ENCODE measurements around the gene GPAT3. TPM values are rescaled to one million over a fixed set of nuclear protein-coding genes. Genes with fewer than 3 reads are reported as not detected.
A peak's percentile ranks its signal among the peaks of the same experiment; 100 is the strongest.

Gene GPAT3
- total RNA-seq, 3 donors from 2014 or later: 16.7 to 43.3 (median 26.4) TPM

GRCh38 chr4:83542225-83542624 is 6.3 kb downstream of the GPAT3 start:
- ATAC-seq (no peak), DNase-seq (no peak)
- Histone ChIP-seq H3K9me3 (no peaks in the 10 kb centered on the region), H3K4me3 (no peak overlapping the region), H3K36me3 (ENCODE audit: low read depth) (no peaks in the 10 kb centered on the region), H3K4me1 (ENCODE audit: low read depth) (no peaks in the 10 kb centered on the region)
- TF ChIP-seq CTCF (IDR thresholded peaks at IDR 0.05): no peak
- intact Hi-C loops (cut with DNase I, micrococcal nuclease): no loop called here

- no peaks in the 10 kb centered on the region for H3K36me3 ChIP-seq (ENCODE audit: low read depth)
- H3K9me3 ChIP-seq: no peaks in the 10 kb centered on the region
- ATAC-seq (no peak), DNase-seq (no peak)
- peaks cover 8% of the 10 kb centered on the region for H3K4me1 ChIP-seq (ENCODE audit: low read depth)
- intact Hi-C loops (cut with DNase I, micrococcal nuclease): no loop called here
- no peak for TF ChIP-seq CTCF (IDR thresholded peaks at IDR 0.05)
- H3K4me3 ChIP-seq: no peak overlapping the region
Measured at GRCh38 chr4:83546786-83547185, 10.9 kb downstream of the GPAT3 start.

- intact Hi-C loops (cut with DNase I, micrococcal nuclease): no loop called here
- DNase-seq (peak; percentile 77 to 87 (median 79)), ATAC-seq (peak; percentile 98)
- H3K9me3 ChIP-seq: no peaks in the 10 kb centered on the region
- no peaks in the 10 kb centered on the region for H3K36me3 ChIP-seq (ENCODE audit: low read depth)
- TF ChIP-seq CTCF (IDR thresholded peaks at IDR 0.05): no peak
- H3K4me1 ChIP-seq (ENCODE audit: low read depth): peaks cover 8% of the 10 kb centered on the region
- no peak overlapping the region for H3K4me3 ChIP-seq
Measured at GRCh38 chr4:83548151-83548905, 12.4 kb downstream of the GPAT3 start.

- TF ChIP-seq CTCF (IDR thresholded peaks at IDR 0.05): no peak
- no peak for ATAC-seq
Measured at GRCh38 chr4:83552083-83552482, 16.2 kb downstream of the GPAT3 start.

GRCh38 chr4:83552924-83553323 is 17.0 kb downstream of the GPAT3 start:
- intact Hi-C loops (cut with DNase I, micrococcal nuclease): no loop called here
- Histone ChIP-seq H3K9me3 (no peaks in the 10 kb centered on the region), H3K36me3 (ENCODE audit: low read depth) (no peaks in the 10 kb centered on the region), H3K4me1 (ENCODE audit: low read depth) (peaks cover 8% of the 10 kb centered on the region), H3K4me3 (no peak overlapping the region)
- peak in 1 of 3 donors; percentile 21 for DNase-seq
- no peak for TF ChIP-seq CTCF (IDR thresholded peaks at IDR 0.05)
- ATAC-seq: peak; percentile 79

More at GRCh38 chr4:83552083-83552482, 16.2 kb downstream of the GPAT3 start:
- no peak overlapping the region for H3K4me3 ChIP-seq
- no peaks in the 10 kb centered on the region for H3K9me3 ChIP-seq
- H3K4me1 ChIP-seq (ENCODE audit: low read depth): peaks cover 8% of the 10 kb centered on the region
- no peaks in the 10 kb centered on the region for H3K36me3 ChIP-seq (ENCODE audit: low read depth)
- intact Hi-C loops (cut with DNase I, micrococcal nuclease): no loop called here
- no peak for DNase-seq
